HEK293 (cell line): ENCODE data around the gene BICRAL.

Experiments used
- GLIS1 ChIP-seq: fragments of 450-650 bp; formaldehyde crosslinking; IDR thresholded peaks from 2 replicates; pipeline ENCODE4 v1.5.1; 2016; ENCODE audit warnings: missing biosample characterization, missing genetic modification characterization
- MEIS1 ChIP-seq: sonication (generic); formaldehyde crosslinking; IDR thresholded peaks from 2 replicates; pipeline ENCODE4 v1.8.1; 2022; ENCODE audit warnings: missing genetic modification reagents, mild to moderate bottlenecking, borderline replicate concordance
- MYNN ChIP-seq: fragments of 450-650 bp; formaldehyde crosslinking; IDR thresholded peaks from 2 replicates; pipeline ENCODE4 v1.5.1; 2016; ENCODE audit warnings: missing biosample characterization, missing genetic modification characterization, borderline replicate concordance
- ZBTB1 ChIP-seq: fragments of 450-650 bp; formaldehyde crosslinking; IDR thresholded peaks from 2 replicates; pipeline ENCODE4 v1.5.1; 2016; ENCODE audit warnings: missing biosample characterization, missing genetic modification characterization
- ZNF501 ChIP-seq: fragments of 450-650 bp; formaldehyde crosslinking; IDR thresholded peaks from 2 replicates; pipeline ENCODE4 v1.5.1; 2016; ENCODE audit warnings: missing biosample characterization, missing genetic modification characterization
- ZNF510 ChIP-seq: fragments of 450-650 bp; formaldehyde crosslinking; IDR thresholded peaks from 2 replicates; pipeline ENCODE4 v1.5.1; 2018; ENCODE audit warnings: mild to moderate bottlenecking, missing genetic modification characterization, missing biosample characterization; ENCODE audit not compliant: insufficient replicate concordance
- ZNF670 ChIP-seq: fragments of 450-650 bp; formaldehyde crosslinking; IDR thresholded peaks from 2 replicates; pipeline ENCODE4 v1.5.1; 2016; ENCODE audit warnings: missing biosample characterization, missing genetic modification characterization, low read depth
- ZNF777 ChIP-seq: fragments of 450-650 bp; formaldehyde crosslinking; IDR thresholded peaks from 2 replicates; pipeline ENCODE4 v1.5.1; 2017; ENCODE audit warnings: missing biosample characterization, missing genetic modification characterization, borderline replicate concordance
- TF ChIP-seq, protein P1 (sequence below): fragments of 450-650 bp; formaldehyde crosslinking; IDR thresholded peaks from 2 replicates; pipeline ENCODE4 v1.5.1; 2016; ENCODE audit warnings: missing biosample characterization, missing genetic modification characterization
- TF ChIP-seq, protein P2 (sequence below): fragments of 450-650 bp; formaldehyde crosslinking; IDR thresholded peaks from 2 replicates; pipeline ENCODE4 v1.5.1; 2016; ENCODE audit warnings: missing biosample characterization, missing genetic modification characterization, low read depth
- TF ChIP-seq, protein P3 (sequence below): fragments of 450-650 bp; formaldehyde crosslinking; IDR thresholded peaks from 2 replicates; pipeline ENCODE4 v1.5.1; 2016; ENCODE audit warnings: missing biosample characterization, missing genetic modification characterization
- TF ChIP-seq, protein P4 (sequence below): fragments of 450-650 bp; IDR thresholded peaks from 2 replicates; pipeline ENCODE4 v1.5.1; 2018; ENCODE audit warnings: missing biosample characterization, missing genetic modification characterization

DNA sequence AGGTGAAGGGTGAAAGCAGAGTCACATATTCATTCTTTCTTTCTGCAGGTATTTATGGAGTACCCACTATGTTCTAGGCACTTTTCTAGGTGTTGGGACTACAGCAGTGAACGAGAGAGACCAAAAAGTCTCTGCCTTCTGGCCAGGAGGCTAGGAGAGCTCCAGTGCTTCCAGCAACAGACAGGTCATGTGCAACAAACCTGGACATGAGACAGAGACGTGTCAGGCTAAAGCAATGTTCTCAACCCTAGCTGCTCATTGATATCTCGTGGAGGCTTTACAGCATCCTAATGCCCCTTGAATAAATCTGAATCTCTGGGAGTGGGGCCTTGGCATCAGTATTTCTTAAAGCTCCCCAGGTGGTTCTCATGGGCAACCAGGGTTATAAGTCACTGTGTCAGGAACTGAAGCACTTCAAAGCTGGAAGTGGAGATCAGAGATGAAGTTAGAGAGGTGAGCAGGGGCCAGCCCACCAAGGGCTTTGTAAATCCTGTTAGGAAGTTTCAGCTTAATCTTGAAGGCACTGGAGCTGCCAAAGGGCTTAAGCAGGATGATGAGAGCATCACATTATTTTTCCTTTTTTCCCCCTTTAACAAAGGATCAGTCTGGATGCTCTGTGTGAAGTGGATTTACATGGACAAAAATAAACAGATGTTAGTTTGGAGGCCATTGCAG is 23.0 kb upstream of the BICRAL start:
- TF ChIP-seq ZNF510 (tag by site-specific recombination), result no peak
- no peak for TF ChIP-seq GLIS1 (tag by site-specific recombination)
- TF ChIP-seq ZNF777 (tag by site-specific recombination), result no peak
- TF ChIP-seq MEIS1, result no peak
- TF ChIP-seq, protein P1, sequence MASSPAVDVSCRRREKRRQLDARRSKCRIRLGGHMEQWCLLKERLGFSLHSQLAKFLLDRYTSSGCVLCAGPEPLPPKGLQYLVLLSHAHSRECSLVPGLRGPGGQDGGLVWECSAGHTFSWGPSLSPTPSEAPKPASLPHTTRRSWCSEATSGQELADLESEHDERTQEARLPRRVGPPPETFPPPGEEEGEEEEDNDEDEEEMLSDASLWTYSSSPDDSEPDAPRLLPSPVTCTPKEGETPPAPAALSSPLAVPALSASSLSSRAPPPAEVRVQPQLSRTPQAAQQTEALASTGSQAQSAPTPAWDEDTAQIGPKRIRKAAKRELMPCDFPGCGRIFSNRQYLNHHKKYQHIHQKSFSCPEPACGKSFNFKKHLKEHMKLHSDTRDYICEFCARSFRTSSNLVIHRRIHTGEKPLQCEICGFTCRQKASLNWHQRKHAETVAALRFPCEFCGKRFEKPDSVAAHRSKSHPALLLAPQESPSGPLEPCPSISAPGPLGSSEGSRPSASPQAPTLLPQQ, result no peak
- no peak for TF ChIP-seq MYNN (tag by site-specific recombination)
- TF ChIP-seq ZBTB1 (tag by site-specific recombination), result no peak
- TF ChIP-seq, protein P2, sequence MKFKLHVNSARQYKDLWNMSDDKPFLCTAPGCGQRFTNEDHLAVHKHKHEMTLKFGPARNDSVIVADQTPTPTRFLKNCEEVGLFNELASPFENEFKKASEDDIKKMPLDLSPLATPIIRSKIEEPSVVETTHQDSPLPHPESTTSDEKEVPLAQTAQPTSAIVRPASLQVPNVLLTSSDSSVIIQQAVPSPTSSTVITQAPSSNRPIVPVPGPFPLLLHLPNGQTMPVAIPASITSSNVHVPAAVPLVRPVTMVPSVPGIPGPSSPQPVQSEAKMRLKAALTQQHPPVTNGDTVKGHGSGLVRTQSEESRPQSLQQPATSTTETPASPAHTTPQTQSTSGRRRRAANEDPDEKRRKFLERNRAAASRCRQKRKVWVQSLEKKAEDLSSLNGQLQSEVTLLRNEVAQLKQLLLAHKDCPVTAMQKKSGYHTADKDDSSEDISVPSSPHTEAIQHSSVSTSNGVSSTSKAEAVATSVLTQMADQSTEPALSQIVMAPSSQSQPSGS, result no peak
- TF ChIP-seq, protein P3, sequence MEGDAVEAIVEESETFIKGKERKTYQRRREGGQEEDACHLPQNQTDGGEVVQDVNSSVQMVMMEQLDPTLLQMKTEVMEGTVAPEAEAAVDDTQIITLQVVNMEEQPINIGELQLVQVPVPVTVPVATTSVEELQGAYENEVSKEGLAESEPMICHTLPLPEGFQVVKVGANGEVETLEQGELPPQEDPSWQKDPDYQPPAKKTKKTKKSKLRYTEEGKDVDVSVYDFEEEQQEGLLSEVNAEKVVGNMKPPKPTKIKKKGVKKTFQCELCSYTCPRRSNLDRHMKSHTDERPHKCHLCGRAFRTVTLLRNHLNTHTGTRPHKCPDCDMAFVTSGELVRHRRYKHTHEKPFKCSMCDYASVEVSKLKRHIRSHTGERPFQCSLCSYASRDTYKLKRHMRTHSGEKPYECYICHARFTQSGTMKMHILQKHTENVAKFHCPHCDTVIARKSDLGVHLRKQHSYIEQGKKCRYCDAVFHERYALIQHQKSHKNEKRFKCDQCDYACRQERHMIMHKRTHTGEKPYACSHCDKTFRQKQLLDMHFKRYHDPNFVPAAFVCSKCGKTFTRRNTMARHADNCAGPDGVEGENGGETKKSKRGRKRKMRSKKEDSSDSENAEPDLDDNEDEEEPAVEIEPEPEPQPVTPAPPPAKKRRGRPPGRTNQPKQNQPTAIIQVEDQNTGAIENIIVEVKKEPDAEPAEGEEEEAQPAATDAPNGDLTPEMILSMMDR (tag by site-specific recombination), result no peak
- TF ChIP-seq, protein P4, sequence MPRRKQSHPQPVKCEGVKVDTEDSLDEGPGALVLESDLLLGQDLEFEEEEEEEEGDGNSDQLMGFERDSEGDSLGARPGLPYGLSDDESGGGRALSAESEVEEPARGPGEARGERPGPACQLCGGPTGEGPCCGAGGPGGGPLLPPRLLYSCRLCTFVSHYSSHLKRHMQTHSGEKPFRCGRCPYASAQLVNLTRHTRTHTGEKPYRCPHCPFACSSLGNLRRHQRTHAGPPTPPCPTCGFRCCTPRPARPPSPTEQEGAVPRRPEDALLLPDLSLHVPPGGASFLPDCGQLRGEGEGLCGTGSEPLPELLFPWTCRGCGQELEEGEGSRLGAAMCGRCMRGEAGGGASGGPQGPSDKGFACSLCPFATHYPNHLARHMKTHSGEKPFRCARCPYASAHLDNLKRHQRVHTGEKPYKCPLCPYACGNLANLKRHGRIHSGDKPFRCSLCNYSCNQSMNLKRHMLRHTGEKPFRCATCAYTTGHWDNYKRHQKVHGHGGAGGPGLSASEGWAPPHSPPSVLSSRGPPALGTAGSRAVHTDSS (tag by site-specific recombination), result no peak
- TF ChIP-seq ZNF670 (tag by site-specific recombination), result no peak
- no peak for TF ChIP-seq ZNF501 (tag by site-specific recombination)
